Measurements from ENCODE around the gene SH2D5. TPM values are rescaled to one million over a fixed set of nuclear protein-coding genes. Genes with fewer than 3 reads are reported as not detected.

The SH2D5 gene
- total and polyA plus RNA-seq, 2 donors (not counting 3 experiments of a cell fraction or from before 2014, with no cell fraction given), result 0.23 to 1.0 TPM

GRCh38 chr1:20763417-20763816, 30.9 kb upstream of the SH2D5 start:
- BruUV-seq (replicated peaks), result no TSS peak
- intact Hi-C loops (cut with micrococcal nuclease), result no loop called here
- H3K9ac ChIP-seq (replicated peaks; ENCODE audit: extremely low read depth, insufficient read depth, low read length), result no peak overlapping the region

More at GRCh38 chr1:20763417-20763816, 30.9 kb upstream of the SH2D5 start:
- Histone ChIP-seq H3K4me3 (replicated peaks in 1 of 3; ENCODE audit: insufficient read depth in 1 of 3, low read depth in 1 of 3, low read length in 3 of 3) (no peak overlapping the region), H3K27ac (ENCODE audit: insufficient read depth, low read depth, low read length) (no peak overlapping the region), H3K79me2 (ENCODE audit: control insufficient read depth, insufficient read depth, low read length) (peaks cover 2% of the 10 kb centered on the region), H3K9me1 (replicated peaks; ENCODE audit: control insufficient read depth, extremely low read depth, insufficient read depth, low read length) (no peaks in the 10 kb centered on the region), H3K9me3 (replicated peaks; ENCODE audit: control insufficient read depth, insufficient read depth, low read length) (no peaks in the 10 kb centered on the region), H4K20me1 (replicated peaks; ENCODE audit: control insufficient read depth, extremely low read depth, insufficient read depth, low read length) (no peaks in the 10 kb centered on the region), H2AFZ (ENCODE audit: low read depth, low read length) (no peak overlapping the region), H3K4me1 (ENCODE audit: control insufficient read depth, extremely low read depth, insufficient read depth, low read length) (no peaks in the 10 kb centered on the region), H3K4me2 (ENCODE audit: insufficient read depth, low read length) (no peak overlapping the region), H3K36me3 (ENCODE audit: control insufficient read depth in 2 of 2, extremely low read depth in 1 of 2, insufficient read depth in 2 of 2, low read length in 2 of 2) (peaks cover 27 to 40% of the 10 kb centered on the region in 2 experiments), H3K27me3 (ENCODE audit: control insufficient read depth in 2 of 2, insufficient read depth in 2 of 2, low read length in 2 of 2) (no peaks in the 10 kb centered on the region)
- FAIRE-seq (no peak), DNase-seq (ENCODE audit: low read depth, low spot score) (no peak)
- dilution Hi-C loops (cut with MboI; ENCODE audit: extremely low pct_ligation_motif_present, low sequenced_read_pairs), result no loop called here
- CTCF ChIA-PET, result no interaction called here
- TF ChIP-seq POLR2A (IDR thresholded peaks at IDR 0.05; ENCODE audit: low read depth, low read length) (no peak), JUN (IDR thresholded peaks at IDR 0.05; ENCODE audit: borderline replicate concordance, insufficient read depth, insufficient read length, low read depth) (no peak), EZH2 (IDR thresholded peaks at IDR 0.05; ENCODE audit: borderline replicate concordance, low read depth, low read length, severe bottlenecking) (no peak), GATA2 (IDR thresholded peaks at IDR 0.05; ENCODE audit: insufficient read depth, insufficient read length, low read depth, low read length) (no peak), MYC (IDR thresholded peaks at IDR 0.05; ENCODE audit: low read depth, low read length) (no peak), FOS (IDR thresholded peaks at IDR 0.05; ENCODE audit: borderline replicate concordance, insufficient read depth, low read length) (no peak), POLR2AphosphoS5 (IDR thresholded peaks at IDR 0.05; ENCODE audit: insufficient read depth, low read depth, low read length) (no peak)
- TF ChIP-seq, protein P1, sequence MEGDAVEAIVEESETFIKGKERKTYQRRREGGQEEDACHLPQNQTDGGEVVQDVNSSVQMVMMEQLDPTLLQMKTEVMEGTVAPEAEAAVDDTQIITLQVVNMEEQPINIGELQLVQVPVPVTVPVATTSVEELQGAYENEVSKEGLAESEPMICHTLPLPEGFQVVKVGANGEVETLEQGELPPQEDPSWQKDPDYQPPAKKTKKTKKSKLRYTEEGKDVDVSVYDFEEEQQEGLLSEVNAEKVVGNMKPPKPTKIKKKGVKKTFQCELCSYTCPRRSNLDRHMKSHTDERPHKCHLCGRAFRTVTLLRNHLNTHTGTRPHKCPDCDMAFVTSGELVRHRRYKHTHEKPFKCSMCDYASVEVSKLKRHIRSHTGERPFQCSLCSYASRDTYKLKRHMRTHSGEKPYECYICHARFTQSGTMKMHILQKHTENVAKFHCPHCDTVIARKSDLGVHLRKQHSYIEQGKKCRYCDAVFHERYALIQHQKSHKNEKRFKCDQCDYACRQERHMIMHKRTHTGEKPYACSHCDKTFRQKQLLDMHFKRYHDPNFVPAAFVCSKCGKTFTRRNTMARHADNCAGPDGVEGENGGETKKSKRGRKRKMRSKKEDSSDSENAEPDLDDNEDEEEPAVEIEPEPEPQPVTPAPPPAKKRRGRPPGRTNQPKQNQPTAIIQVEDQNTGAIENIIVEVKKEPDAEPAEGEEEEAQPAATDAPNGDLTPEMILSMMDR (IDR thresholded peaks at IDR 0.05; ENCODE audit: extremely low read depth in 1 of 2, insufficient read depth in 1 of 2, low read depth in 1 of 2, low read length in 2 of 2), result no peak
- TF ChIP-seq, protein P2, sequence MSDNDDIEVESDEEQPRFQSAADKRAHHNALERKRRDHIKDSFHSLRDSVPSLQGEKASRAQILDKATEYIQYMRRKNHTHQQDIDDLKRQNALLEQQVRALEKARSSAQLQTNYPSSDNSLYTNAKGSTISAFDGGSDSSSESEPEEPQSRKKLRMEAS (IDR thresholded peaks at IDR 0.05; ENCODE audit: insufficient read depth, insufficient read length), result no peak
- POLR2A ChIA-PET, result no interaction called here

All from endothelial cell of umbilical vein (primary cell).